Measurements from ENCODE around the gene C7orf25.

Gene C7orf25

DNA sequence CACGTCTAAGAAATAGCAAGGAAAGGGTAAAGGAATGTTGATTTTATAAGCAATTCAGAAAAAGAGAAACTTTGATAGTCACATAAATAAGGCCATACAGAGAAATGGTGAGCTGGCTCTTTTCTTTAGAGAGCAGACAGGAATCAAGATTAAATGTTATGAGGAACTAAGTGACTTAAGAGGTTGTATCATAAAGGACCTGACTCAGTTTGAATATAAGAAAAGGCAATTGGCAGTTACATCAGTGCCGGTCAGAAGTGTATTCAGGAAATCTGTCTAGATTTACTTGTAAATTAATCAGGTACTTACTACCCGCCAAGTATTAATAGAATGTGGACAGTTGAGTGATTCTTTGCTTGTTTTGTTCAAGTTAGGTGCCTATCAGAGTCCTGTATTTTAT, 22.4 kb upstream of the C7orf25 start:
- TF ChIP-seq RAD21 (IDR thresholded peaks at IDR 0.05; ENCODE audit: low read depth) (no peak), YY1 (IDR thresholded peaks at IDR 0.05; ENCODE audit: low read depth) (no peak), TEAD4 (IDR thresholded peaks at IDR 0.05) (no peak), CEBPB (IDR thresholded peaks at IDR 0.05) (no peak), MAX (IDR thresholded peaks at IDR 0.05) (no peak), CREB1 (IDR thresholded peaks at IDR 0.05; ENCODE audit: low read depth) (no peak), EP300 (IDR thresholded peaks at IDR 0.05; ENCODE audit: borderline replicate concordance) (no peak), EGR1 (IDR thresholded peaks at IDR 0.05) (no peak), TAF1 (IDR thresholded peaks at IDR 0.05; ENCODE audit: low read depth) (no peak)
- TF ChIP-seq, protein P1, sequence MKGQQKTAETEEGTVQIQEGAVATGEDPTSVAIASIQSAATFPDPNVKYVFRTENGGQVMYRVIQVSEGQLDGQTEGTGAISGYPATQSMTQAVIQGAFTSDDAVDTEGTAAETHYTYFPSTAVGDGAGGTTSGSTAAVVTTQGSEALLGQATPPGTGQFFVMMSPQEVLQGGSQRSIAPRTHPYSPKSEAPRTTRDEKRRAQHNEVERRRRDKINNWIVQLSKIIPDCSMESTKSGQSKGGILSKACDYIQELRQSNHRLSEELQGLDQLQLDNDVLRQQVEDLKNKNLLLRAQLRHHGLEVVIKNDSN (IDR thresholded peaks at IDR 0.05), result no peak

DNA sequence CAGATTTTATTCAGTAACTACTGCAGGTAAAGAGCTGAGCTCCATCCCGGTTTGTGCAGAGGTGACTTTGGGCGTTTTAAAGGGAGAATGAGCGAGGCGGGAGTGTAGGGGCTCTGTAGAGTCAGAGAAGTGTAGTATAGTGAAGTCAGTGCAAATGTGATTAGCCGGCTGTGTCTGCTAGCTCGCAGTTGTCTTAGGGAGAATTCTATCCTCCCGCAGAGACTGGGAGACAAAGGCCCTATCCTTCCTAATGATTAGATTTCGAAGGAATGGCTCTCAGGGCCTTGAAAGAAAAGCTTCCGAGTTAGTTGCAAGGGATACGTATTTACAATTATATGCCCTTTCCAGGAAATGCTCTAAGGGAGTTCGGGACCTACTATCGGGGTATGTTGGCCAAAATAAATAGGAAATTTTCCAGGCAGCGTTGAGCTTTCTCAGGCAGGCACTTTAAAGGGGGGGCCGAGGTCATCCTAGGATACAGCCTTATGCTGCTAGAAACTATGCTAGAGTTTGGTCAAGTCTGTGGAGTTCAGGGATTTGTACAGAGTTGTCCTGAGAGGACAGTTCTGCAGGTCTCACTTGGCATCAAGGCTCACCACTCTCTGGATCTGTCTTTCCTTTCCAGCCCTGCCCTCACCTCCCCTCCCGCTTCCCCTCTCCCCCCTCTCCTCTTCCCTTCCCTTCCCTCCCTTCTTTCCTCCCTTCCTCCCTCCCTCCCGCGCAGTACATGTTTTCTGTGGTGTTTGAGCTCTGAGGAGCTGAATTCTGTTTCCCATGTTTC, 21.1 kb upstream of the C7orf25 start:
- TF ChIP-seq, protein P1 (IDR thresholded peaks at IDR 0.05), result no peak
- TF ChIP-seq TEAD4 (IDR thresholded peaks at IDR 0.05), result no peak
- TF ChIP-seq TAF1 (IDR thresholded peaks at IDR 0.05; ENCODE audit: low read depth), result no peak
- no peak for TF ChIP-seq ZBTB7A (IDR thresholded peaks at IDR 0.05; ENCODE audit: low read depth)
- TF ChIP-seq REST (IDR thresholded peaks at IDR 0.05; ENCODE audit: low read depth), result no peak
- TF ChIP-seq NFIC (IDR thresholded peaks at IDR 0.05), result no peak
- TF ChIP-seq CREB1 (IDR thresholded peaks at IDR 0.05; ENCODE audit: low read depth), result no peak
- no peak for TF ChIP-seq FOXM1 (IDR thresholded peaks at IDR 0.05; ENCODE audit: borderline replicate concordance, low read depth)

GRCh38 chr7:42931834-42932651, 20.2 kb upstream of the C7orf25 start, which contains the start of the genes MRPL32 and PSMA2:
Gene MRPL32 (plus strand): TSS chr7:42932376. CDS start chr7:42932387, 11 bp downstream.
Gene PSMA2 (minus strand): TSS chr7:42932174. CDS start chr7:42932158, 16 bp downstream.
- TF ChIP-seq EP300 (IDR thresholded peaks at IDR 0.05; ENCODE audit: borderline replicate concordance), result no peak
- peak; percentile 15; the same call in 1 of the 2 replicates for TF ChIP-seq TEAD4 (IDR thresholded peaks at IDR 0.05)
- no peak for TF ChIP-seq EGR1 (IDR thresholded peaks at IDR 0.05)
- TF ChIP-seq CEBPB (IDR thresholded peaks at IDR 0.05), result 0 out of 2 replicates have a peak, but pooled peaks have one; percentile 2
- peak; percentile 99 for TF ChIP-seq TAF1 (IDR thresholded peaks at IDR 0.05; ENCODE audit: low read depth)
- no peak for TF ChIP-seq CREB1 (IDR thresholded peaks at IDR 0.05; ENCODE audit: low read depth)
- TF ChIP-seq NFIC (IDR thresholded peaks at IDR 0.05), result peak; percentile 22; the same call in 1 of the 2 replicates
- TF ChIP-seq YY1 (IDR thresholded peaks at IDR 0.05; ENCODE audit: low read depth), result peak; percentile 95
- TF ChIP-seq MAX (IDR thresholded peaks at IDR 0.05), result peak; percentile 72

GRCh38 chr7:42931447-42931833, 19.6 kb upstream of the C7orf25 start:
- TF ChIP-seq YY1 (IDR thresholded peaks at IDR 0.05; ENCODE audit: low read depth) (no peak), REST (IDR thresholded peaks at IDR 0.05; ENCODE audit: low read depth) (no peak), EGR1 (IDR thresholded peaks at IDR 0.05) (no peak), CREB1 (IDR thresholded peaks at IDR 0.05; ENCODE audit: low read depth) (no peak), TCF12 (IDR thresholded peaks at IDR 0.05; ENCODE audit: low read depth) (no peak), CEBPB (IDR thresholded peaks at IDR 0.05) (no peak), EP300 (IDR thresholded peaks at IDR 0.05; ENCODE audit: borderline replicate concordance) (no peak), MAX (IDR thresholded peaks at IDR 0.05) (no peak)
- TF ChIP-seq, protein P1 (IDR thresholded peaks at IDR 0.05), result no peak

DNA sequence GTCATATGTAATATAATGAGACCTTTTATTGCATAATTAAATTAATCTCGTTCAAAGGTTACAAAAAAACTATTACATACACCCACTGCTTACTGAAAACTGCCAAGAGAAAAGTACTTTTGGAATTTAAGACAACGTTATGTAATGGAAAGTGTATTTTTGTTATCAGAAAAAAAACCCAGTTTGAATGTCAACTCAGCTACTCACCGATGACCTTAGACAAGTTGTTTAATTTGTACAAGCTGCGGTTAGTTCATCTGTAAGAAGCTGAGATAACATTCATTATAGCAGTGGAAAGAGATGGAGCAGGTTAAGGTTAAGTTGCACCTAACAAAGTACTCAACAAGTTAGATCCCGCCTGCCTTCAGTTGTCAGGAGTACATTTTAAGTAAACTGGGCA, 19.0 kb upstream of the C7orf25 start:
- TF ChIP-seq FOXM1 (IDR thresholded peaks at IDR 0.05; ENCODE audit: borderline replicate concordance, low read depth) (no peak), CEBPB (IDR thresholded peaks at IDR 0.05) (no peak), ZBTB7A (IDR thresholded peaks at IDR 0.05; ENCODE audit: low read depth) (no peak), MAX (IDR thresholded peaks at IDR 0.05) (no peak), TAF1 (IDR thresholded peaks at IDR 0.05; ENCODE audit: low read depth) (no peak), EGR1 (IDR thresholded peaks at IDR 0.05) (no peak), TEAD4 (IDR thresholded peaks at IDR 0.05) (no peak)

All from Ishikawa (cell line).